Measurements from ENCODE around the gene ERCC6.
A peak's percentile ranks its signal among the peaks of the same experiment; 100 is the strongest.

ERCC6 gene

GRCh38 chr10:49526619-49527018, 12.3 kb downstream of the ERCC6 start:
- TF ChIP-seq, protein P1, sequence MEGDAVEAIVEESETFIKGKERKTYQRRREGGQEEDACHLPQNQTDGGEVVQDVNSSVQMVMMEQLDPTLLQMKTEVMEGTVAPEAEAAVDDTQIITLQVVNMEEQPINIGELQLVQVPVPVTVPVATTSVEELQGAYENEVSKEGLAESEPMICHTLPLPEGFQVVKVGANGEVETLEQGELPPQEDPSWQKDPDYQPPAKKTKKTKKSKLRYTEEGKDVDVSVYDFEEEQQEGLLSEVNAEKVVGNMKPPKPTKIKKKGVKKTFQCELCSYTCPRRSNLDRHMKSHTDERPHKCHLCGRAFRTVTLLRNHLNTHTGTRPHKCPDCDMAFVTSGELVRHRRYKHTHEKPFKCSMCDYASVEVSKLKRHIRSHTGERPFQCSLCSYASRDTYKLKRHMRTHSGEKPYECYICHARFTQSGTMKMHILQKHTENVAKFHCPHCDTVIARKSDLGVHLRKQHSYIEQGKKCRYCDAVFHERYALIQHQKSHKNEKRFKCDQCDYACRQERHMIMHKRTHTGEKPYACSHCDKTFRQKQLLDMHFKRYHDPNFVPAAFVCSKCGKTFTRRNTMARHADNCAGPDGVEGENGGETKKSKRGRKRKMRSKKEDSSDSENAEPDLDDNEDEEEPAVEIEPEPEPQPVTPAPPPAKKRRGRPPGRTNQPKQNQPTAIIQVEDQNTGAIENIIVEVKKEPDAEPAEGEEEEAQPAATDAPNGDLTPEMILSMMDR (conservative IDR thresholded peaks at IDR 0.05; ENCODE audit: low read depth, low read length) = no peak
- DNase-seq (ENCODE audit: low read depth) = peak; percentile 76
- H3K4me3 ChIP-seq (ENCODE audit: low read depth, low read length) = no peak overlapping the region

DNA sequence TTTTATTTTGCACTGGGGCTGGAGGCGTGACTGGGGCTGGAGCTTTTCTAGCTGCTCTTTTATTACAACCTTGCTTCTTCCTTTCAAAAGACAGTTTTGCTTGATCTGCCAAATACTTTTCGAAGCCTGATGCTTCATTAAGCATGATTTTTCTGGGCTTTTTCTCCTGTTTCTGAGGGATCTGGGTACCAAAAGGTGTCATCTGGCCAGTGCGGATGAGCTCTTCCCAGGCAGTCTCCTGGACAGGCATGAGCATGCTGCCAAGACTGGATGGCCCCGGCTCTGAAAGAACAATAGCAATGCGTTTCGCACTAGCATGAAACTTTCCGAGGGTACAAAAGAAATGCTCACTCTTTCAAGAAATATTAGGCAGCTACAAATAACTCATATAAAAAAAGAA, 14.4 kb downstream of the ERCC6 start:
- no peak overlapping the region for H3K4me3 ChIP-seq (ENCODE audit: low read depth, low read length)
- TF ChIP-seq, protein P1 (conservative IDR thresholded peaks at IDR 0.05; ENCODE audit: low read depth, low read length) = no peak
- no peak for DNase-seq (ENCODE audit: low read depth)

- no peak overlapping the region for H3K4me3 ChIP-seq (ENCODE audit: low read depth, low read length)
- TF ChIP-seq, protein P1 (conservative IDR thresholded peaks at IDR 0.05; ENCODE audit: low read depth, low read length) = no peak
- no peak for DNase-seq (ENCODE audit: low read depth)
Measured at GRCh38 chr10:49523301-49523700, 15.6 kb downstream of the ERCC6 start.

- TF ChIP-seq, protein P1 (conservative IDR thresholded peaks at IDR 0.05; ENCODE audit: low read depth, low read length) = no peak
- no peak for DNase-seq (ENCODE audit: low read depth)
- H3K4me3 ChIP-seq (ENCODE audit: low read depth, low read length) = no peak overlapping the region
Measured at GRCh38 chr10:49521062-49521461, 17.9 kb downstream of the ERCC6 start.

DNA sequence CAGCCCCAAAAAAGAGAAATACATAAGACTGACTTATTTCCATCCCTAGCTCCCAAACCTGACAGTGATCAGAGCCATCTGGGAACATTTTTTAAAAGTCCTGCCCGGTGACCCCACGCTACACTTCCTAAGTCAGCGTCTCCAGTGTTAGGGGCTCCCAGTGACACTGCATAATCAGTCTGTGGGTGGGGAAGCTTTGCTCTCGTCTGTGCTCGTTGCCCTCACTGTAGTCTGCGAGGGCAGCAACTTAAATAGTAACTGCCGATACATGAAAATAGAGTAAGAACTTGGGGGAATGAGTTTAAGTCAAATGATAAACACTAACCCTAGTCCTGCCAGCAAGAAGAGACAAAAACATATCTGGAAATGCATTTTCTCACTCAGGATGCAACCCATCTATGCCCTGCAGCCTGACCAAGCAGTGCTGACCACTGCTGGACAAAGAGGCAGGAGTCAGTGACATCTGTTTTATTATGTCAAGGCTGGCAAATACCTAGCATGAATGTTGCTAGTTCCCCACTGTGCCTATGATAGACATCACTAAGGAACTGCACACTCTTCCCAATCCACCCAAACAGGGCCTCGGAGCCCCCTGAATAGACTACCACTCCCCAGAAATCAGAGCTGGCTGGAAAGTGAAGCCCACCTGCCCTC, 18.7 kb downstream of the ERCC6 start:
- TF ChIP-seq, protein P1 (conservative IDR thresholded peaks at IDR 0.05; ENCODE audit: low read depth, low read length) = no peak
- no peak for DNase-seq (ENCODE audit: low read depth)
- H3K4me3 ChIP-seq (ENCODE audit: low read depth, low read length) = no peak overlapping the region

GRCh38 chr10:49519717-49520116, 19.2 kb downstream of the ERCC6 start:
- TF ChIP-seq, protein P1 (conservative IDR thresholded peaks at IDR 0.05; ENCODE audit: low read depth, low read length) = no peak
- DNase-seq (ENCODE audit: low read depth) = no peak
- H3K4me3 ChIP-seq (ENCODE audit: low read depth, low read length) = no peak overlapping the region

- TF ChIP-seq, protein P1 (conservative IDR thresholded peaks at IDR 0.05; ENCODE audit: low read depth, low read length) = peak; percentile 77
- H3K4me3 ChIP-seq (ENCODE audit: low read depth, low read length) = no peak overlapping the region
- peak; percentile 77 for DNase-seq (ENCODE audit: low read depth)
Measured at GRCh38 chr10:49518982-49519578, 19.8 kb downstream of the ERCC6 start.

Data from choroid plexus epithelial cell (primary cell).